ENCODE data around the gene ALOX15. TPM values are rescaled to one million over a fixed set of nuclear protein-coding genes. Genes with fewer than 3 reads are reported as not detected.

The ALOX15 gene
- total RNA-seq, 1 donor = not detected

DNA sequence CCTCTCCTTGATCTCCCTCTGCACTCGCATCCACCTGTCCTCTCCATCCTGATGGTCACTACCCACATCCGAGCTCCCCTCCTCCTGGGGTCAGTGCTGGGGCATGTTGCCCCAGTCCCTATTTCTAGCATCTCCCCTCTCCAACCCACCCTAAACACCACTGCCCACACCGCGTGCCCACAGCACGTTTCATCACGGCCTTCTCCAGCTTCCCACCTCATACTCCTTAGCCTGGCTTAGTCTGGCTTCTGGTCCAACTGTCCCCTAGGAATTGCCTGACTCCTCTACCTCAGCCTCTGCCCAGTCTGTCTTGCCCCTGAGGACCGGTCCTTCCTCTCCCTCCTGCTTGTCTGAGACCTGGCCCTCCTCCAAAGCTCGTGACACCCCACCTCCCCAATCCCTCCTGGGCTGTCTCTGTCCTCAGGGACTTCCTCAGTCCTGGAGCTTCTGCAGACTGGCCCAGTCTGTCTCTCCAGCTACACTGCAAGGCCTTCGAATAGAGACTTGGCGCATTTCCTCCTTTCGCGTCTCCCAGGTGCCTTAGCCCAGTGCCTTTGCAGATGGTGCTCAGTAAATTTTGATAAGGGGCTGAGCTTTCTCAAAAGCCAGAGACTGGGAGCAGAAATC, 4.9 kb downstream of the ALOX15 start:
- no peak for TF ChIP-seq CTCF (IDR thresholded peaks at IDR 0.05; ENCODE audit: insufficient read depth, low read depth, low read length)
- no peak for DNase-seq (ENCODE audit: low read depth)
- no peak overlapping the region for H3K4me3 ChIP-seq (ENCODE audit: low read depth, low read length)

GRCh38 chr17:4635823-4636375, 5.6 kb downstream of the ALOX15 start:
- DNase-seq (ENCODE audit: low read depth) = no peak
- no peak for TF ChIP-seq CTCF (IDR thresholded peaks at IDR 0.05; ENCODE audit: insufficient read depth, low read depth, low read length)
- H3K4me3 ChIP-seq (ENCODE audit: low read depth, low read length) = no peak overlapping the region

- H3K4me3 ChIP-seq (ENCODE audit: low read depth, low read length) = no peak overlapping the region
- TF ChIP-seq CTCF (IDR thresholded peaks at IDR 0.05; ENCODE audit: insufficient read depth, low read depth, low read length) = no peak
- peak; percentile 53 for DNase-seq (ENCODE audit: low read depth)
Measured at GRCh38 chr17:4634976-4635375, 6.5 kb downstream of the ALOX15 start.

- no peak for TF ChIP-seq CTCF (IDR thresholded peaks at IDR 0.05; ENCODE audit: insufficient read depth, low read depth, low read length)
- no peak for DNase-seq (ENCODE audit: low read depth)
Measured at GRCh38 chr17:4633643-4634042, 7.8 kb downstream of the ALOX15 start.

GRCh38 chr17:4632581-4632920, 8.9 kb downstream of the ALOX15 start:
- TF ChIP-seq CTCF (IDR thresholded peaks at IDR 0.05; ENCODE audit: insufficient read depth, low read depth, low read length) = no peak
- no peak overlapping the region for H3K4me3 ChIP-seq (ENCODE audit: low read depth, low read length)
- no peak for DNase-seq (ENCODE audit: low read depth)

More at GRCh38 chr17:4633643-4634042, 7.8 kb downstream of the ALOX15 start:
- no peak overlapping the region for H3K4me3 ChIP-seq (ENCODE audit: low read depth, low read length)

DNA sequence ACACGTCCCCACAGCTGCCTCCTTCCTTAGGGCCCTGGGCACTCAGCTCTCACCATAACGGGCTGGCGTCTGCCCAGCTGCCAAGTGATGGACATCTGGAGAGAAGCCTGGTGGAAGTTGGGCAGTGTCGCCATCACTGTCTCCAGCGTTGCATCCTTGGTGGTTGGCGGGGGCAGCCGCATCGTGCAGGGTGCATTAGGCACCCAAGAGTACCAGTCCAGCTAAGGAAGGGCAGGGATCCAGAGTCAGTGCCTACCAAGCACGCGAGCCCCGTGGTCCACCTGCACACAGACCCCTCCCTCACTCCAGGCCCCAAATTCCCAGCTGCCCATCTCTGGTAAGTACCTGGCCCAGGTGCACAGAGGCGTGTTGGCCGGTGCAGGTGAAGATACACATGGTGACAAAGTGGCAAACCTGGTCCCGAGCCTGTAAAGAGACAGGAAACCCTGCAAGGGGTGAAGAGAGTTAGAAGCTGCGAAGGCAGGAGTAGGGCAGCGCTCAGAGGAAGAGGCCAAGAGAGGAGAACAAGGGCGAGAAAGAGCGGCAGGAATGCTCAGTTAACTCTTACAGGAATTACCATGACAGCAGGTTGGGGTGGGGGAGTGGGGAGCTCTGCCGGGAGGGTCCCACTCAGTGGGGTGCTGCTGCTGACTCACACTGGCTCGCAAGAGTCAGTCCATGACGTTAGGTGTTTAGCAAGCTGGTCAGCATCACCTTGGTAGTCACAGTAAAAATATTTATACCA, 9.5 kb downstream of the ALOX15 start:
- no peak for DNase-seq (ENCODE audit: low read depth)
- TF ChIP-seq CTCF (IDR thresholded peaks at IDR 0.05; ENCODE audit: insufficient read depth, low read depth, low read length) = no peak
- no peak overlapping the region for H3K4me3 ChIP-seq (ENCODE audit: low read depth, low read length)
